ENCODE data around the gene MPRIP. TPM values are rescaled to one million over a fixed set of nuclear protein-coding genes. Genes with fewer than 3 reads are reported as not detected.

The MPRIP gene
- total RNA-seq, 1 experiment from 2014 or later, result 258 TPM

DNA sequence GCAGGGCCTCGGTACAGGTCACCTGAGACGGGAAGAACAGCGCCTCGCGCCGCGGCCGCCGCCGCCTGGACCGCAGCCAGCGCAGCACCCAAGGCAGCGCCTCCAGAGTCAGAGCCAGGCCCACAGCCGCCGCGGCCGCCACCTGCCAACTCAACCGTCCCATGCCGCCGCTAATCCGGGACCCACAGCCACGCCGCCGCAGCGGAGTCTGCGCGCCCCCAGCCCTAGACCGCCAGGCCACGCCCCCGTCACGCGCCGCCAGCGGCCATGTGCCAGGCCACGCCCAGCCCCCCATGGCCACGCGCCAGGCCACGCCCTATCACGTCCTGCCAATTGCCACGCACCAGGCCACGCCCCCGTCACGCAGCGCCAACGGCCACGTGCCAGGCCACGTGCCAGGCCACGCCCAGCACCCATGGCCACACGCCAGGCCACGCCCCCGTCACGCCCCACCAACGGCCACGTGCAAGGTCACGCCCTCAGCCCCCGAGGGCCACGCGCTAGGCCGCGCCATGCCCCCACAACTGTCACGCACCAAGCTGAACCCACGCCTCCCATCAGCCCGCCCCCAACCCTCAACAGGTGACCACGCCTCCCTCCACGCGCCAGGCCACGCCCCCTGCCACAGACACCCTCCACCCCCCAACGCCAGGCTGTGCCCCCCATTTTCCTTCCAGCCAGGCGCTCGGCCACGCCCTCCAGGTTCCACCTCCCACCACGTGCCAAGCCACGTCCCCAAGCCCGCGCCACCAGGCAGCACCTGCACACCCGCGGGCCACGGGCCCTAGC lies 164.1 kb downstream of the MPRIP start, which contains the start of gene PLD6 (continued):
- TF ChIP-seq SP1 (IDR thresholded peaks at IDR 0.05; ENCODE audit: low read depth), result peak; percentile 98
- TF ChIP-seq, protein P1, sequence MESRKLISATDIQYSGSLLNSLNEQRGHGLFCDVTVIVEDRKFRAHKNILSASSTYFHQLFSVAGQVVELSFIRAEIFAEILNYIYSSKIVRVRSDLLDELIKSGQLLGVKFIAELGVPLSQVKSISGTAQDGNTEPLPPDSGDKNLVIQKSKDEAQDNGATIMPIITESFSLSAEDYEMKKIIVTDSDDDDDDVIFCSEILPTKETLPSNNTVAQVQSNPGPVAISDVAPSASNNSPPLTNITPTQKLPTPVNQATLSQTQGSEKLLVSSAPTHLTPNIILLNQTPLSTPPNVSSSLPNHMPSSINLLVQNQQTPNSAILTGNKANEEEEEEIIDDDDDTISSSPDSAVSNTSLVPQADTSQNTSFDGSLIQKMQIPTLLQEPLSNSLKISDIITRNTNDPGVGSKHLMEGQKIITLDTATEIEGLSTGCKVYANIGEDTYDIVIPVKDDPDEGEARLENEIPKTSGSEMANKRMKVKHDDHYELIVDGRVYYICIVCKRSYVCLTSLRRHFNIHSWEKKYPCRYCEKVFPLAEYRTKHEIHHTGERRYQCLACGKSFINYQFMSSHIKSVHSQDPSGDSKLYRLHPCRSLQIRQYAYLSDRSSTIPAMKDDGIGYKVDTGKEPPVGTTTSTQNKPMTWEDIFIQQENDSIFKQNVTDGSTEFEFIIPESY (IDR thresholded peaks at IDR 0.05; ENCODE audit: extremely low read depth, insufficient replicate concordance, low read length), result no peak
- TF ChIP-seq POLR2A (IDR thresholded peaks at IDR 0.05; ENCODE audit: borderline replicate concordance, extremely low read depth, insufficient read depth, insufficient read length), result peak; percentile 30
- TF ChIP-seq ZNF274 (IDR thresholded peaks at IDR 0.05; ENCODE audit: low read depth, low read length), result no peak
- peak; percentile 80; the same call in 1 of the 2 replicates for TF ChIP-seq ZFX (IDR thresholded peaks at IDR 0.05)
- TF ChIP-seq POLR2AphosphoS5 (IDR thresholded peaks at IDR 0.05; ENCODE audit: low read depth, low read length), result peak; percentile 61
- TF ChIP-seq SIN3A (IDR thresholded peaks at IDR 0.05; ENCODE audit: low read depth), result peak; percentile 51; the same call in 1 of the 2 replicates
- TF ChIP-seq, protein P2, sequence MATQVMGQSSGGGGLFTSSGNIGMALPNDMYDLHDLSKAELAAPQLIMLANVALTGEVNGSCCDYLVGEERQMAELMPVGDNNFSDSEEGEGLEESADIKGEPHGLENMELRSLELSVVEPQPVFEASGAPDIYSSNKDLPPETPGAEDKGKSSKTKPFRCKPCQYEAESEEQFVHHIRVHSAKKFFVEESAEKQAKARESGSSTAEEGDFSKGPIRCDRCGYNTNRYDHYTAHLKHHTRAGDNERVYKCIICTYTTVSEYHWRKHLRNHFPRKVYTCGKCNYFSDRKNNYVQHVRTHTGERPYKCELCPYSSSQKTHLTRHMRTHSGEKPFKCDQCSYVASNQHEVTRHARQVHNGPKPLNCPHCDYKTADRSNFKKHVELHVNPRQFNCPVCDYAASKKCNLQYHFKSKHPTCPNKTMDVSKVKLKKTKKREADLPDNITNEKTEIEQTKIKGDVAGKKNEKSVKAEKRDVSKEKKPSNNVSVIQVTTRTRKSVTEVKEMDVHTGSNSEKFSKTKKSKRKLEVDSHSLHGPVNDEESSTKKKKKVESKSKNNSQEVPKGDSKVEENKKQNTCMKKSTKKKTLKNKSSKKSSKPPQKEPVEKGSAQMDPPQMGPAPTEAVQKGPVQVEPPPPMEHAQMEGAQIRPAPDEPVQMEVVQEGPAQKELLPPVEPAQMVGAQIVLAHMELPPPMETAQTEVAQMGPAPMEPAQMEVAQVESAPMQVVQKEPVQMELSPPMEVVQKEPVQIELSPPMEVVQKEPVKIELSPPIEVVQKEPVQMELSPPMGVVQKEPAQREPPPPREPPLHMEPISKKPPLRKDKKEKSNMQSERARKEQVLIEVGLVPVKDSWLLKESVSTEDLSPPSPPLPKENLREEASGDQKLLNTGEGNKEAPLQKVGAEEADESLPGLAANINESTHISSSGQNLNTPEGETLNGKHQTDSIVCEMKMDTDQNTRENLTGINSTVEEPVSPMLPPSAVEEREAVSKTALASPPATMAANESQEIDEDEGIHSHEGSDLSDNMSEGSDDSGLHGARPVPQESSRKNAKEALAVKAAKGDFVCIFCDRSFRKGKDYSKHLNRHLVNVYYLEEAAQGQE (IDR thresholded peaks at IDR 0.05; ENCODE audit: low read depth), result no peak
- TF ChIP-seq JUND (IDR thresholded peaks at IDR 0.05), result no peak
